Non-pigmented ciliary epithelial cell (primary cell): Measurements from ENCODE around the gene SSBP3.

Source experiments
- DNase-seq: peaks from one replicate; pipeline ENCODE4 v3.0.0-alpha.2; 2010; ENCODE audit warnings: low read depth

Gene SSBP3

GRCh38 chr1:54283635-54284385 lies 122.4 kb downstream of the SSBP3 start:
- no peak for DNase-seq

DNA sequence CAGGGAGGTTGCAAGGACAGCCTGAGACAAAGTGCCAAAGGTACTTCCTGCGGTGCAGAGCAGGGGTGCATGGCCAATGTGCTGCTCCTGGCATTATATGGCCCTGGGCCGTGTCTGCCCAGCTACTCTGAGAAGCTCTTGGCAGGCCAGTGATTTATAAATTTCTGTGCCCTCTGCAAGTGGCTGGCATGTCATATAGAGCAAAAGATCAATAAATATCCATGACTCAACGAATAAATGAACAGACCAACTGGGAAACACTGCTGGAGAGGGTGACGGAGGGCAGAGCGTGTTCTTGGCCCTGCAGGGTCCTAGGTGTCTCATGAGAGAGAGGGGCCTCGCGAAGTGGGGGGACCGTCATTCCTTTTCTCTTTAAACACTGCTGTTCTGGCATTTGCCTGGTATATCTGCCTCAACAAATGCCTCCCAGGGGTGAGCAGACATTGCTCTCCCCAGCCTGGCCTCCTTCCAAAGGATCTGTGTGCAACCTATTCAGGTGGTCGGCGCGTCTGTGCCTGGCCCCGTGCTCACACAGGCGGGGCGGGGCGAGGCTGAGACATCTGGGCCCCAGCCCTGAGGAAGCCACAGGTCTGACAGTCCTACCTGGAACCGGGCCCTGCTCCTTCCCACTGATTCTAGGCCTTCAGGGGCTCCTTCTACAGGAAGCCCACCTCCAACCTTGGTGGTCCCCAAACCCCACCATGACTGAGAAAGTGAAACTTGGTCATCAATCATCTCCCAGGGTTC lies 123.9 kb downstream of the SSBP3 start:
- DNase-seq: no peak

DNA sequence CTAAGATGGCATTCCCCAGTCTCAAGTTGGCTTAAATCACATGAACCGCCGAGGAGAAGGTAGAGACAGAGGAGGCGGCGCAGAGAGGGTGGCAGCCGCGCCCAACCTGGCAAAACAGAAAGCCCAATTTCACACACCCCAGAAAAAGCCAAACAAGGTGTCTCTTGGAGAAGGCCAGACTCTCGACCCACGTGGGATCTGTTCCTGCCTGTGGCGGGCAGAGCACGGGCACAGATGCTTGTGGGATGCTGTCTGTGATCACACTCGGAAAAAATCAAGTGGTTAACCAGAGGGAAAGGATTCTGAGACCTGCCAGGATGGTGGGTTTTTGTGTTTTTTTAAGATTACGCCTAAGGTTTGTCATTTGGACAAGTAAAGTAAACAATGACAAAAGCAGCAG lies 125.5 kb downstream of the SSBP3 start:
- no peak for DNase-seq

DNA sequence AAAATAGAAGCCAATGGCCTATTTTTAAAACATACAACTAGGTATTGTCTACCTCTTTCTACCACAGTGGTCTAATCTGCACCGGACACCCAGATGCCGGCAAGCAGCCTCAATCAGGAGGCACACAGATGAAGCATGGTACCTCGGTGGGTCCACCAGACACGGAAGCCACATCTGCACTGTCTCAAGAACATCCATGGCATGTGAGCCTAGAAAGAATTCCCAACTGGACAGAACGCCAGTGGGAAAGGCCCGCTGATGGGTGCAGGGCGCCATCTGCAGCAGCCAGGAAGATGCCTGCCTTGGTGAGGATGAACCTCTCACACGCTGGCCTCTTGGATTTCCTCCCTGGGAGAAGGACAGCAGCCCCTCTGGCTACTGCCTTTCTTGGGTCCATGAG lies 126.7 kb downstream of the SSBP3 start:
- DNase-seq: no peak

DNA sequence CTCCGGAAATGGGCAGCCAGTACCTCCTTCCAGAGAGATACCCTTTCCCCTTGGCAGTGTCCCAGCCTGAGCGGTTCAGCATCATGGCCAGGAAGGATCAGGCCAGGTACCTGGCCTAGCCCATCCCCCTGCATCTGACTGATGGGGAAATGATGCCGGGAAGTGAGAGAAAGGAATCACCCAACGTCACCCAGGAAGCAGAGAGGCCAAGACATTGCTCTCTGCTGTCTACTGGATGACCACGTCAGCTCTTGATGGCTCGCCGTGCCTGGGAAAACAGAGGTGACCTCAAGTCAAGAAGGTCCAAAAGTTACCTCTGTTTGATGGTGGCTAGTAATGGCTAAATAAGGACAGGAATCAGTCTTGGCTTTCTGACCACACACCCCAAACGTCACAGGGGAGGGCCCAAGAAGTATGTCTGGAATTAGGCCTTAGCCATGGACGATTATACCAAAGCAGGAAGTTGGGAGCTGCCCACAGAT lies 127.2 kb downstream of the SSBP3 start:
- no peak for DNase-seq

DNA sequence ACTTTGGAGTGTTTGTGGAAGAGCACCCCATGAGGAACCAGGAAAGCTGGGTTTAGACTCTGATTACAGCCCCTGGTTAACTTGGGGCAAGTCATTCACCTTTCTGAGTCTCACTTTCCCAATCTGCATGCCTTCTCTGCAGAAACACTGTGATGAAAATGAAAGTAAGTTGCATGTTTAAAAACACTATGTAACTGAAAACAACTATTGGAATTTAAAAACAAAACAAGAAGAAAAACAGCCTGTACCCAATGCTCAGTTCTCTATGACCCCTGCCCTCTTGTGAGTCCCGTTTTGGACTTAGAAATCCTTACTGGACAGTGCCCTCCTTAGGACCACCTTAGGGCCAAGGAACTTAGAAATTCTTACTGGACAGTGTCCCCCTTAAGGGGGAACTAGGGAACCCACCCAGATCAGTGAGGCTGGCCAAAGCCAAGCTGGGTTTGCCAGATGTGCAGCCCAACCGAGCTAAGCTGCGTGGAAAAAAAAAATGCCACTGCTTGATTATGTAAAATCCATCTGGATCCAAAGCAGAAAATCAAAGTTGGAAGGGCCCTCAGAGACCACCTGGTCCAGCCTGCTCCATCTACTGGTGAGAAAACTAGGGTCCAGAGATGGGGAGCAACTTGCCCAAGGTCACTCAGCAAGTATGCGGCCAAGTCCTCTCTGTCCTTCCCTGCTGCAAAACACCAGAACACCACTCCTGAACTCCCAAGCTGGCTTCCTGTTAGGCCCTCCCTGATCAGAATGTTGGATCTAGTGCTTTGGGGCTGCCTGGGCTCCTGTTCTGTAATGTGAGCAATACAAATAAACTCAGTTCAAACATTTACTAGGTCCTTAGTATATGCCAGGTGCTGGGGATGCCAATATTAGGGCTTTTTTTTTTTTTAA lies 128.5 kb downstream of the SSBP3 start:
- no peak for DNase-seq

GRCh38 chr1:54276617-54277450 lies 129.4 kb downstream of the SSBP3 start:
- no peak for DNase-seq

GRCh38 chr1:54275349-54275748 lies 130.8 kb downstream of the SSBP3 start:
- DNase-seq: no peak

DNA sequence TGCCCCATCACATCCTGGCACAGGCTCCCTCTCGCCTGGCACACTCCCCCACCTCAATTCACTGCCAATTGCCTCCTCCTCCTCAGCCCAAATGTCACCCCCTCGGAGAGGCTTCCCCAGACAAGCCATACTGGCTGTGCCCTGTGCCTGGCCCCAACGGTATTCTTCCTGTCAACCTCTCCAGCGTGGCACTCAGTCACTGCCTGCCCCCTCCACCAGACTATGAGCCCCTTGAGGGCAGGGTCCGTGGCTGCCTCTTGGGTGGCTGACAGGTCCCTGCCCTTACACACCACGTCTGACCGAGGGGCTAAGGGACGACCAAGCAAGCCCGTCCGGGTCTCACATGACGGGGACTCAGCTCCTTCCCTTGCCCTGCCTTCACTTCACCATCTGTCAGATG lies 131.3 kb downstream of the SSBP3 start:
- DNase-seq: no peak

GRCh38 chr1:54274448-54274847 lies 131.7 kb downstream of the SSBP3 start:
- no peak for DNase-seq

DNA sequence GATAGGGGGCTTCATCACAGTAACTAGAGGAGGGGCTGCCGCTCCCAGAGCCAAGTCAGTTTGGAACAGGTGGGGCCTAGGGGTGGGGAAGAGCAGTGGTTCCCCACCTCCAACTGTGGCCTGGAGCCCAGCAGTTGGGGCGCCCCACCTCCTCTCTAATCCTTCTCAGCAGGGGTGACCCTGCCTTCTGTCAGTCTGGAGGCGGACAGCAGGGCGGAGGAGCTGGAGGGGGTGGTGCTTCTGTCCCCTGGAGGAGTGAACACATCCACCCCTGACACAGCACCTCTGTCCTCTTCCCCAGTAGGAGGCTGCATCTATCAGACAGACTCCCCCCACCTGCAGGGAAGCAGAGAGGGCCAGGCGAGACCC lies 132.4 kb downstream of the SSBP3 start:
- no peak for DNase-seq

- no peak for DNase-seq
Measured at GRCh38 chr1:54273092-54273794, 133.0 kb downstream of the SSBP3 start.

GRCh38 chr1:54272772-54273091 lies 133.5 kb downstream of the SSBP3 start:
- no peak for DNase-seq

DNA sequence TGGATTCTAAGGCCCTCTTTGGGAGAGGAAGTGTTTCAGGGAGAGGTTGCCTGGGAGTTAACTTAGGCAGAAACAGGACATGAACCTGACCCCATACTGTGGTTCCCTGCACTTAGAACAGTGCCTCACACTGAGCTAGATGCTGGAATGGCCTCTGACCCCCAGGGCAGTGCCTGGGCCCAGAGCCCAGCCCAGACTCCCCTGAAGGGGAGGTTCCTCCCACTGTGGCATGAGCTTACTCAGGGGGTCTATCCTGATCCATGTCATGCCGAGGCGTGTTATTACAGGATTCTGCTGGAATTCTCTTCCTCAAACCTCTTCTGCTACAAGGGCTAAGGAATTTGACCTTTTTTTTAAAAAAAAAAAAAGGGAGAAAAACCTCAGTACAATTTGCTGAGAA lies 134.1 kb downstream of the SSBP3 start:
- DNase-seq: no peak

- DNase-seq: no peak
Measured at GRCh38 chr1:54271341-54271740, 134.9 kb downstream of the SSBP3 start.

- no peak for DNase-seq
Measured at GRCh38 chr1:54270543-54270942, 135.7 kb downstream of the SSBP3 start.

DNA sequence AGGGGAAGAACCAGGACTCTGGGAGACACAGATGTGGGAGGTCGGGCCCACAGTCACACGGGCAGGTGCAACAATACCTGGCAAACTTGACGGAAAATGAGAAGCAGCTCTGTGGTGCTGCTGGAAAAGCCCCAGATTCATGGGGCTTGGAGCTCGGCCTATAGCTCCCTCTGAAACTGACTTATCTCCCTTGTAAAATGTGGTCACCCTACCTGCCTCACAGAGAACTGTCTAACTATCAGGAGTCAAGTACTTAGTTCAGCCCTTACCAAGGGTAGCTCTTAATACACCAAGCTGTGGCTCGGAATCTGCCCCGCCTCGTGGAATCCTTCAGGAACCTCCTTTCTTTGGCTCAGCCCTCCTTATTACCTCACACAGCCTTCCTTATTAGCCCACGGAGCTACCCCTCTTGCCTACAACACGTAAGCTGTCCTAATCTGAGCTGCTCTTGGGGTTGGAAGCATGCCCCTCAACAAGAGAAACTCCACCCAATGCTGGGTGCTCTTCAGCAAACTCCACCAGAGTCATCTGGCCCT lies 137.4 kb downstream of the SSBP3 start:
- no peak for DNase-seq

DNA sequence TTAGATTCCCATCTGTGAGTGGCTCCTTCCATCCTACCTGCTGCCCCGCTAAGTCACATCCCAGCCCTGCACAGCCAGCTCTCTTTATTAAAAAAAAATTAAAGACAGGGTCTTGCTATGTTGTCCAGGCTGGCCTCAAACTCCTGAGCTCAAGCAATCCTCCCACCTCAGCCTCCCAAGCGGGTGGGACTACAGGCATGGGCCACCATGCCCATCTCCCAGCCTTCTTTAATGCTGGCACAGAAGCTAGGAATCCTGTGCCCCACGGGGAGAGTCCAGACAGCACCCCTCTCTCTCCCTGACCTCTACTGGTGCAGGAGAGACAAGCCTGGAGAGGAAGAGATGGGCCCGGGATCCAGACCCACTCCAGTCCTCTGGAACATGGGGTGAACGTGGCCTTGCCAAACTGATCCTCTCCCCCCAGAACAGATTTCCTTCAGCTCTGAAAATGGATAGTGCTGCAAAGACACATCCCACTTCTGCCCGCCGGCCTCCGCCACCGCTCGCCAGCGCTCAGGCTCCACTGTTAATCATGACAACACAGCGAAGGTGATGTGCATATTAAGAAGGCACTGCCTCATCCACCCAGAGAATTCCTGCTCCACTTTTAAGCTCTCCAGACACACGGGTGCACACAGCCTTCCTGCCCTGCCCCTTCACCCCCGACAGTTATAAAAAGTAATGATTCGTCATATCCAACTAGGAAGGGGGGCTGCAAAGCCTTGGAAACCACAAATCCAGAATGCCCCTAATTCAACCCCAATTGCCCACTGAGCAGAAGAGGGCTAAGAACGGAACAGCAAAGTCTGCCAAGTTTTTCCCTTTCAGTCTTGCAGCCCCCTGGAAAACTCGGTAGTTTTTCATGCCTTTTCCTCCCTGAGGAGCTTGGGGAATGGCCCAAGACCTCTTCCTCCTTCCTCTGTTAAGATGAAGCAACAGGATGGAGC lies 138.1 kb downstream of the SSBP3 start:
- no peak for DNase-seq

DNA sequence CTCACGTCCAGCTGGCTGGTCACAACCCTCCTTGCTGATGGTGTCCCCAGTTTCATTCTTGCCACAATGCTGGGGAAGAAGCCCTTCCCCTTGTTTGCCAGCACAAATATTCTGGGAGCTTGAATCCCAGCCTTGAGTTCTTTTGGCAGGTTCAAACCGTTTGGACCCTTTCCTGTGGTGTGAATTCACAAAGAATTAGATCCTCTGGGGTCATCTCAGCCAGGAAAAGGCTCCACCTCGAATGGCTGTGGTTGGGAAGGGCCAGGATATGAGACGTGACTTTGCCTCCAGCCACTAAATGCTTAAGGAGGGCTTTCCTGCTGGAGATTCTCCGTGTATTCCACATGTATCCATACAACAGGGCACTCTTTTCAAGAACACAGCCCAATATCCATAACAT lies 139.3 kb downstream of the SSBP3 start:
- DNase-seq: no peak

DNA sequence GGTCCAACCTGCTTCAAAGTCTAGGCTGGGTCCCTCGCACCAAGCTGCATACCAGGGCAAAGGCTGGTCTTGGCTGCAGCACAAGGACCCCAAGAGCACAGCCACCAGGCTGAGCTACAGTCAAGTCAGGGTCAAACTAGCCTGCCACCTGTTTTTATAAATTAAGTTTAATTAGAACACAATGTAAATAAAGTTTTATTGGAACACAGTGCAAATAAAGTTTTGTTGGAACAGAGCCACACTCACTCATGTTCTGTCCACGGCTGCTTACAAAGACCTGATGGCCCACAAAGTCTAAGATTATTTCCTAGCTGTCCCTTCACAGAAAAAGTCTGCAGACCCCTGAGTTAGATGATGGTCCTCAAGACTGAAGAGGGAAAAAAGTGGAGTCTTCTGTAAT lies 140.0 kb downstream of the SSBP3 start:
- no peak for DNase-seq
